OCI-LY1 (cell line): ENCODE measurements around the gene CD82.

ENCODE experiments used
- EZH2 ChIP-seq: fragments of 200-600 bp; sonication (generic), shearing (Covaris generic); IDR thresholded peaks from 2 replicates; pipeline ENCODE4 v1.8.0; 2017; ENCODE audit warnings: borderline replicate concordance, mixed run types, mild to moderate bottlenecking, antibody characterized with exemption, low read length, moderate library complexity, mixed read lengths
- TF ChIP-seq, protein P1 (sequence below): fragments of 200-600 bp; sonication (generic), shearing (Covaris generic); IDR thresholded peaks from 2 replicates; pipeline ENCODE4 v1.5.1; 2017; ENCODE audit warnings: mild to moderate bottlenecking, antibody characterized with exemption, low read length, moderate library complexity, mixed read lengths

DNA sequence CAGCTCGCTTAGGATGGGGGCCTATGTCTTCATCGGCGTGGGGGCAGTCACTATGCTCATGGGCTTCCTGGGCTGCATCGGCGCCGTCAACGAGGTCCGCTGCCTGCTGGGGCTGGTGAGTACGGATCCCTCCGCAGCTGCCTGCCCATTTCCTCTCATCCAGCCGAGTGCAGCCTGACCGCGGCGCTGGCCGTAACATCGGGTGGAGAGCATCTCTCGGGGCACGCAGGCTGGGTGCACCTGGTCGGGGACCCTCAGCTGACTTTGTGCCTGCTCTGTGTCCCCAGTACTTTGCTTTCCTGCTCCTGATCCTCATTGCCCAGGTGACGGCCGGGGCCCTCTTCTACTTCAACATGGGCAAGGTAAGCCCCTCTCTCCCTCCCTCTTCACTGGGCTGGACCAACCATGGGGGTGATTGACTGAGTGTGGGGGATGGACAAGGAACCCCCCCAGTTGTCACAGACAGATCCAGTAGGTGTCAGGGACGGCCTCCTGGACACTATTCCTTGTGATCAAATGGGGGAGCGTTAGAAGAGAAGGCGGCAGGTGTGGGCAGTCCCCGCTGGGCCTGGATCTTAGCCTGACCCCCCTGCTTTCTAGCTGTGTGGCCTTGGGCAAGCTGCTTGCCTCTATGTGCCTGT lies 39.7 kb downstream of the CD82 start:
- TF ChIP-seq EZH2: no peak
- TF ChIP-seq, protein P1, sequence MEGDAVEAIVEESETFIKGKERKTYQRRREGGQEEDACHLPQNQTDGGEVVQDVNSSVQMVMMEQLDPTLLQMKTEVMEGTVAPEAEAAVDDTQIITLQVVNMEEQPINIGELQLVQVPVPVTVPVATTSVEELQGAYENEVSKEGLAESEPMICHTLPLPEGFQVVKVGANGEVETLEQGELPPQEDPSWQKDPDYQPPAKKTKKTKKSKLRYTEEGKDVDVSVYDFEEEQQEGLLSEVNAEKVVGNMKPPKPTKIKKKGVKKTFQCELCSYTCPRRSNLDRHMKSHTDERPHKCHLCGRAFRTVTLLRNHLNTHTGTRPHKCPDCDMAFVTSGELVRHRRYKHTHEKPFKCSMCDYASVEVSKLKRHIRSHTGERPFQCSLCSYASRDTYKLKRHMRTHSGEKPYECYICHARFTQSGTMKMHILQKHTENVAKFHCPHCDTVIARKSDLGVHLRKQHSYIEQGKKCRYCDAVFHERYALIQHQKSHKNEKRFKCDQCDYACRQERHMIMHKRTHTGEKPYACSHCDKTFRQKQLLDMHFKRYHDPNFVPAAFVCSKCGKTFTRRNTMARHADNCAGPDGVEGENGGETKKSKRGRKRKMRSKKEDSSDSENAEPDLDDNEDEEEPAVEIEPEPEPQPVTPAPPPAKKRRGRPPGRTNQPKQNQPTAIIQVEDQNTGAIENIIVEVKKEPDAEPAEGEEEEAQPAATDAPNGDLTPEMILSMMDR: no peak
